ENCODE measurements around the gene GRIA4. TPM values are rescaled to one million over a fixed set of nuclear protein-coding genes. Genes with fewer than 3 reads are reported as not detected.

The GRIA4 gene
- total RNA-seq, 1 donor from 2014 or later, result 8.7 TPM

DNA sequence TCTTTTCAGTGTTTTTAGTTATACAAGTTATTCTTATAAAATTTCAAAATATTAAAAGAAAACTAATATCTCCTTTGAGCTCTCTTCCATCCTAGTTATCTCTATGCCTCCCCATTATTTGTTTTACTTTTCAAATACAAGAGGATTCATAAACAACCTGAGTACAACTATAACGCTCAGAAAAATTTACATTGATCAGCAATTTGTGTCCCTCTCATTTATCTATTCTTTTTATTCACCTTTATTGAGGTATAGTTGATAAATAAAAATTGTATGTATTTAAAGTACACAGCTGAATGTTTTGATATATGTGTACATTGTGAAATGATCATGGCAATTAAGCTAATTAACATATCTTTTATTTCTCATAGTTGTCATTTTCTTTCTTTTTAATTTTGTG lies 57.6 kb downstream of the GRIA4 start:
- TF ChIP-seq, protein P1, sequence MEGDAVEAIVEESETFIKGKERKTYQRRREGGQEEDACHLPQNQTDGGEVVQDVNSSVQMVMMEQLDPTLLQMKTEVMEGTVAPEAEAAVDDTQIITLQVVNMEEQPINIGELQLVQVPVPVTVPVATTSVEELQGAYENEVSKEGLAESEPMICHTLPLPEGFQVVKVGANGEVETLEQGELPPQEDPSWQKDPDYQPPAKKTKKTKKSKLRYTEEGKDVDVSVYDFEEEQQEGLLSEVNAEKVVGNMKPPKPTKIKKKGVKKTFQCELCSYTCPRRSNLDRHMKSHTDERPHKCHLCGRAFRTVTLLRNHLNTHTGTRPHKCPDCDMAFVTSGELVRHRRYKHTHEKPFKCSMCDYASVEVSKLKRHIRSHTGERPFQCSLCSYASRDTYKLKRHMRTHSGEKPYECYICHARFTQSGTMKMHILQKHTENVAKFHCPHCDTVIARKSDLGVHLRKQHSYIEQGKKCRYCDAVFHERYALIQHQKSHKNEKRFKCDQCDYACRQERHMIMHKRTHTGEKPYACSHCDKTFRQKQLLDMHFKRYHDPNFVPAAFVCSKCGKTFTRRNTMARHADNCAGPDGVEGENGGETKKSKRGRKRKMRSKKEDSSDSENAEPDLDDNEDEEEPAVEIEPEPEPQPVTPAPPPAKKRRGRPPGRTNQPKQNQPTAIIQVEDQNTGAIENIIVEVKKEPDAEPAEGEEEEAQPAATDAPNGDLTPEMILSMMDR (IDR thresholded peaks at IDR 0.05; ENCODE audit: unreplicated experiment), result no peak
- no peak for DNase-seq (ENCODE audit: low spot score)
- Mint-ChIP-seq H3K4me3 (ENCODE audit: unreplicated experiment) (no peak overlapping the region), H3K27me3 (ENCODE audit: unreplicated experiment) (no peaks in the 10 kb centered on the region), H3K27ac (ENCODE audit: unreplicated experiment) (no peak overlapping the region), H3K4me1 (ENCODE audit: unreplicated experiment) (no peaks in the 10 kb centered on the region), H3K9me3 (ENCODE audit: unreplicated experiment) (no peaks in the 10 kb centered on the region), H3K36me3 (ENCODE audit: low read depth, unreplicated experiment) (no peaks in the 10 kb centered on the region)

DNA sequence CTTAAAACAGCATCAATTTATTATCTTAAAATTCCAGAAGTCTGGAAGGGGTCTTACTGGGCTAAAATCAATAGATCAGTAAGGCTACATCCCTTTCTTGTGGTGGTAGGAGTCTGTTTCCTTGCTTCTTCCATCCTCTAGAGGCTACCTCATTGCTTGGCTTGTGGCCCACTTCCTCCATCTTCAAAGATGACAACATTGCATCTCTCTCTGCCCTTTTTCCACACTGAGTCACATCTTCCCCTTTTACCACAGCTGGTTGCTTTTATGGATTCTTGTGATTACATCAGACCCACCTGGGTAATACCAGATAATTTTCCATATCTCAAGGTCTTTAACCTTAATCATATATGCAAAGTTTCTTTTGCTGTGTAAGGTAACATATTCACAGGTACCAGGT lies 60.9 kb downstream of the GRIA4 start:
- Mint-ChIP-seq H3K27me3 (ENCODE audit: unreplicated experiment) (no peaks in the 10 kb centered on the region), H3K27ac (ENCODE audit: unreplicated experiment) (no peak overlapping the region), H3K36me3 (ENCODE audit: low read depth, unreplicated experiment) (no peaks in the 10 kb centered on the region), H3K4me3 (ENCODE audit: unreplicated experiment) (no peak overlapping the region), H3K9me3 (ENCODE audit: unreplicated experiment) (no peaks in the 10 kb centered on the region), H3K4me1 (ENCODE audit: unreplicated experiment) (no peaks in the 10 kb centered on the region)
- DNase-seq (ENCODE audit: low spot score), result no peak
- TF ChIP-seq, protein P1 (IDR thresholded peaks at IDR 0.05; ENCODE audit: unreplicated experiment), result no peak

DNA sequence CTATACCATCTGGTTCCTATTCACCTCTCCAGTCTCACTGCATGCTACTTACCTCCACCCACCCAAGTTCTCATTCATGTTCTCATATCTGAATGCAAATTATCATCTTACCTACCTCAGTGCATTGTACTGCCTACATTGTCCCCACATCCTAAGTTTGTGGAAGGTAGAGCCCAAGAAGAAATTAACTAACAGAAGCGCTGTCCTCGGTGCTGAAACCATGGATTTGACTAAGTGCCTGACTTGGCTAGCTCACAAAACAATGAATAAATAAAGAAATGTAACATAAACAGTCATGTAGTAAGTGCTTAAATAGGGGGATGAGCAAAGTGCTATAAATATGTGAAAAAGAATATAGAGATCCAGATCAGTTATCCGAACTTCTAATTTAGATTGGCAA lies 63.2 kb downstream of the GRIA4 start:
- H3K27ac Mint-ChIP-seq (ENCODE audit: unreplicated experiment), result no peak overlapping the region

DNA sequence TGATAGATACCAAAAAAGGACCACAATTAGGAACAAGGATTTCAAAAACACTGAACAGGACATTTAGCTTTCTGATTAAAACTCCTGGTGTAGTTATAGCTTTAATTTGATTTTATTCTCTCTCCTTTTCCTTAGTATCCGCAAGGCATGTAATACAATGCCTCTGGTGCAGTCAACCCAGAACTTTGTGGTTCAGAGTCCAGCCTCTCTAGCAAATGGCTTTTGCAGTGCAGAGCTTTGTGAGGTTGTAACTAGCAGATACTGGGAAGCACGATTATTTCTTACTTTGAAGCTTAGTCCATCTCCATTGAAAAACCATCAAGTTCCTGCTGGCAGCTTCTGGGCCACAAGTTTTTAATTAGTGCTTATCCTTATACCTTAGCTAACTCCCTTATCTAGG lies 79.8 kb downstream of the GRIA4 start:
- no peak overlapping the region for H3K27ac Mint-ChIP-seq (ENCODE audit: unreplicated experiment)
- no peaks in the 10 kb centered on the region for H3K9me3 Mint-ChIP-seq (ENCODE audit: unreplicated experiment)
- no peaks in the 10 kb centered on the region for H3K36me3 Mint-ChIP-seq (ENCODE audit: low read depth, unreplicated experiment)
- no peak for DNase-seq (ENCODE audit: low spot score)
- no peak overlapping the region for H3K4me3 Mint-ChIP-seq (ENCODE audit: unreplicated experiment)
- H3K4me1 Mint-ChIP-seq (ENCODE audit: unreplicated experiment), result no peaks in the 10 kb centered on the region
- H3K27me3 Mint-ChIP-seq (ENCODE audit: unreplicated experiment), result no peaks in the 10 kb centered on the region
- TF ChIP-seq, protein P1 (IDR thresholded peaks at IDR 0.05; ENCODE audit: unreplicated experiment), result no peak

More for the DNA sequence above, 63.2 kb downstream of the GRIA4 start:
- Mint-ChIP-seq H3K4me3 (ENCODE audit: unreplicated experiment) (no peak overlapping the region), H3K27me3 (ENCODE audit: unreplicated experiment) (no peaks in the 10 kb centered on the region), H3K9me3 (ENCODE audit: unreplicated experiment) (no peaks in the 10 kb centered on the region), H3K36me3 (ENCODE audit: low read depth, unreplicated experiment) (no peaks in the 10 kb centered on the region), H3K4me1 (ENCODE audit: unreplicated experiment) (no peaks in the 10 kb centered on the region)
- TF ChIP-seq, protein P1 (IDR thresholded peaks at IDR 0.05; ENCODE audit: unreplicated experiment), result no peak
- peak; percentile 58 for DNase-seq (ENCODE audit: low spot score)

DNA sequence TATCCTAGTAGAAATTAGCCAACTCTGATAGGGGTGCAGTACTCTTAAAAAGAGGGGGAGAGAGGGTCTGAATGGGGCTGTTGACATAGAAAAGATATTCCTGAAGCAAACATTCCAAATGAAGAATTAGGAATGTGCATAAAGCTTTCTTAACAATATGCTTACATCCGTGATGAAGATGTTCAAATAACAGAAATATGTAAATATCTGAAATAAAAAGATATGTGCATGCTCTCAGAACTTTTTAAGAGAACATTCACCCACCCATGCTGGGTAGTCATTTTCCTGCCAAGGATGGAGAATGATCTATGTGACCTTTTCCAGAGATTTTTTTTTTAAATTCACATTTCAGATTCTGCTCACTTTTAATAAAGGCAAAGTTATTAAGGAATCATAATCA lies 80.6 kb downstream of the GRIA4 start:
- Mint-ChIP-seq H3K4me1 (ENCODE audit: unreplicated experiment) (no peaks in the 10 kb centered on the region), H3K9me3 (ENCODE audit: unreplicated experiment) (no peaks in the 10 kb centered on the region), H3K4me3 (ENCODE audit: unreplicated experiment) (no peak overlapping the region), H3K27ac (ENCODE audit: unreplicated experiment) (no peak overlapping the region), H3K27me3 (ENCODE audit: unreplicated experiment) (no peaks in the 10 kb centered on the region), H3K36me3 (ENCODE audit: low read depth, unreplicated experiment) (no peaks in the 10 kb centered on the region)
- TF ChIP-seq, protein P1 (IDR thresholded peaks at IDR 0.05; ENCODE audit: unreplicated experiment), result no peak
- no peak for DNase-seq (ENCODE audit: low spot score)
